ENCODE data around the gene HMG20B.

HMG20B gene

DNA sequence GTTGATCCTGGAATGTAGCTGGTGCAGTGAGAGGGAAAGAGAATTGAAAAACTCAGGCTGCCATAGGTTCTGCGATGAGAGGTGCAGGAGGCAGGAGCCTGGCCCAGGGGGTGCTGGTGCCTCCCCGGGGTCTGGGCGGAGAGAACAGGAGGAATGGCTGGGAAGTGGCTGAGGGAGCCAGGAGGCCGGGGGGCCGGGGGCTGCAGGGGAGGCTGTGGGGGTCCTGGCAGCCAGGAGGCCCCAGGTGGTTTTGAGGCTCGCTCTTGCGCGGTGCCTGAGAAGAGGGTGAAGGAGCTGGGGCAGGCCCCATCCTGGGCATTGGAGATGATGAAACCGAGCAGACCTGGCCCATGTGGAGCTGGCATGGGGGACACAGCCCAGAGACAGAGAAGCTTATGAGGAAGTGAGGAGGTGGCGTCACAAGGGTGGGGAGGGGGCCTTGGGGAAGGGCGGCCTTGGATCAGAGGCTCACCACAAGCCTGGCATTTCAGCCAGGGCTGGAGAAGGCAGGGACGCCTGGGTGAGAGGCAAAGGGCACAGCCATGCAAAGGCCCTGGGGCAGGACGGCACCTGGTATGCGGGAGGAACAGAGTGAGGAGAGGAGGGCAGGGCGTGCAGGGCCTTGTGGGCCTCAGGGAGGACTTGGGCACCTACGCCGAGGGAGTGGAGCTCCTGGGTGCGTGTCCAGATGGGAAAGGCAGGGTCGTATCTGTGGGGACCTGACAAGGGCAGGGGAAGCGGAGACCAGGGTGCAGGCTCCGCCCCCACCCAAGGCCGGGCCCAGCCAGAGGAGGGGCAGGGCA lies 35.1 kb upstream of the HMG20B start:
- no peak for DNase-seq

DNA sequence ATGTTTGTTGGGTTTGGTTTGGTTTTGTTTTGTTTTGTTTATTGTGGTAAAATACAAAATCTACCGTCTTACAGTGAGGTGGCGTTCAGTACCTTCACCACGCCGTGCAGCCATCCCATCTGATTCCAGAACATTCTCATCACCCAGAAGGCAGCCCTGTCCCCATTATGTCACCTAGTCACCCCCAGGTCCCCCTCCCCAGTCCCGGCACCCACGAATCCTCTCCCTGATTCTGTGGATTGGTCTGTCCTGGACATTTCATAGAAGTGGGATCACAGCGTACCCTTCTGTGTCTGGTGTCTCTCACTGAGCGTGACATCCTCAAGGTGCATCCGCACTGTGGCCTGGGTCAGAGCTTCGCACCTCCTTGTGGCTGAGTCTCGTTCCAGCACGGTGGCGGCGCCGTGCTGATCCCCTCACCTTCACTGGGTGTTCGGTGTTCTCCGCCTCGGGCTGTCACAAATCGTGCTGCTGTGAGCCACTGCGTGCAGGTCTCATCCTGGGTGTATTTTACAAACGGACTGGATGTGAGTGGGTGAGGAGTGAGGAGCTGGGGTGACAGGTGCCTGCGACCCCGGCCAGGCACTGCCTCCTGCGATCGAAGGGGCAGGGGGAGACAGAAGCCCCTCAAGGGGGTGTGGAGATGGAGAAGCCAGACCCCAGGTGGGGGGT lies 34.4 kb upstream of the HMG20B start:
- no peak for DNase-seq

DNA sequence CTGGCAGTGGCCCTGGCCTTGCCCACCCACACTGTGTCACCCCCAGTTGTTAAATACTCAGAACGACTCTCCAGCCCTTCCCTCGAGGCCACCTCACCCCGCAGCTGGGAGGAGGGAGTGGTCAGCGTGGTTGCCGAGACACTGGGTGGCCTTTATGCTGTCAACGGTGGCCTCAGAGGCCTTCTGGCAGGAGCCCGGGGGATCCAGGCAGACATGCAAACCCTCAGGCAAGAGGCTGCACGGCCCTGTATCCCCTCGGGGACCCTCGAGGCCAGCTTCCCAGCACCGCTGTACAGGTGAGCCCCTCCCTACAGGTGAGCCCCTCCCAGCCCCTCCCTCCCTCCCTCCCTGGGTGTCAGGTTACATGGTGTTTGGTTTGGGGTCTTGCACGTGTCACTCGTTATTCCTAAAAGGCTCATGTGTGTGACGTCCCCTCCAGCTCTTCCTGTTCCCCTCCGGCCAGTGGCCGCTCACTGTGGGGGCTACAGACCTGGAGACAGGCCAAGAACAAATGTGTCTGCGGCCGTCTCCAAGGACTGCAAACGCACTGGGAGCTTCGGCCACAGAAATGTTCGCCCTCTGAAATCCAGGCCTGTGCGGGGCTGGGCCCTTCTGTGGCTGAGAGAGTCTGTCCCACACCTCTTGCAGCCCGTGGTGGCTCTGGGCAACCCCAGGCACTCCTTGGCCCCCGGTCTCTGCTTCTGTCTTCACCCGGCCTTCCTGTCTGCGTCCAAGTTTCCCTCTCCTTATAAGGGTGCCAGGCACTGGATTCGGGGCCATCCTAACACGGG lies 33.6 kb upstream of the HMG20B start, which contains the start of gene TEKTIP1:
Gene TEKTIP1 (plus strand): TSS at position 210 of the 791 bp plus-strand sequence. CDS start 4 bp downstream, at position 214.
- DNase-seq = peak; percentile 13

DNA sequence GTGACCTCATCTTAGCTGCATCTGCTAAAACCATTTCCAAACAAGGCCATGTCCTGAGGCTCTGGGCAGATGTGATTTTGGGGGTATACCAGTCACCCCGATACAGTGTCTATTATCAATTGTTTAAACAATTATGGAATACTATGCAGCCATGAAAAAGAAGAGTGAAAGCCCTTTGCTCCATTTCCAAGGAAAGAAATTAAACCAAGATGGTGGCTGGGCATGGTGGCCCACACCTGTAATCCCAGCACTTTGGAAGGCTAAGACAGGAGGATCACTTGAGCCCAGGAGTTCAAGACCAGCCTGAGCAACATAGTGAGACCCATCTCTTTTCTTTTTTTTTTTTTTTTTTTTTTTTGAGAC lies 33.0 kb upstream of the HMG20B start:
- no peak for DNase-seq

DNA sequence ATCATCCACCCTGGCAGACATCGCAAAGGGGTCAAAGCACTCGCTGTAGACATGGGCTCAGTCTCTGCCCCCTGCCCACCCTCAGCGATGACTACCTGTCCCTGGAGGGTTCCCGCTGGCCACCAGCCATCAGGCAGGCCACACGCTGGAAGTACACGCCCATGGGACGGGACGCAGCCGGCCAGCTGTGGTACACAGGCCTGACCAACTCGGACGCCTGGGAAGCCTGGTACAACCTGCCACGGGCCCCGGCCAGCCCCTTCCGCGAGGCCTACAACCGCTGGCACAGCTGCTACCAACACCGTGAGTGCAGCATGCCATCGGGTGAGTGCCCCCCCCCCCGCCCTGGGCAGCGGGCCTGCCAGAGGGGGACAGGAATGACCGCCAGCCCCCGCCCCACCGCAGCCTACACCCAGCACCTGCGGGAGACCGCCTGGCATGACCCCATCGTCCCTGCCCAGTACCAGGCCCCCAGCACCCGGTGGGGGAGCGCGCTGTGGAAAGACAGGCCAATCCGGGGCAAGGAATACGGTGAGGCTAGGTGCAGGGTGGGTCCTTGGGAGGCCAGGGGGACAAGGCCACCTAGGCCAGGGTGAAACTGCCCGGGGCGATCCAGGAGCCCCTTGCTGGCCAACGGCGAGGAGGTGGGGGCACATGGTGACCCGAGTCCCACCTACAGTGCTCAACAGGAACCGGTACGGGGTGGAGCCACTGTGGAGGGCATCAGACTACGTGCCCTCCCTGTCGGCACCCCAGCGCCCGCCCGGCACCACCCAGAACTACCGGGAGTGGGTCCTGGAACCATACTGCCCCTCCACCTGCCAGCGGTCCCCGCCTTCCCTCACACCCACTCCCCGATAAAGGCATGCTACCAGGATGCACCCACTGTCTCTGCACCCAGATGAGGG lies 29.3 kb upstream of the HMG20B start:
- DNase-seq = no peak

DNA sequence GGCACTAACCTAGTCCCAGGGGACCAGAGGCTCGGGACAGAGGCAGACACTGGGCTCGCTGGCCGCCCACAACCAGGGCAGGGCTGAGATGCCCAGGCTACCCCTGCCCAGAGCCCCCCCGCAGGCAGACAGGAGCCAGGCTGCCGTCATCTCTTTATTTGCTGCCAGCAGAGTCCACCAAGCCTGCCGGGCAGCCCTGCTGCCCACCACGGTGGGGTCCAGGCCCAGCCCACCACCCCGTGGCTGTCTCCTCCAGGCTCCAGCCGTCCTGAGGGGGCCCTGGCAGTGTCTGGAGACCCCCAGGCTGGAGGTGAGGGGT lies 28.7 kb upstream of the HMG20B start:
- DNase-seq = no peak

DNA sequence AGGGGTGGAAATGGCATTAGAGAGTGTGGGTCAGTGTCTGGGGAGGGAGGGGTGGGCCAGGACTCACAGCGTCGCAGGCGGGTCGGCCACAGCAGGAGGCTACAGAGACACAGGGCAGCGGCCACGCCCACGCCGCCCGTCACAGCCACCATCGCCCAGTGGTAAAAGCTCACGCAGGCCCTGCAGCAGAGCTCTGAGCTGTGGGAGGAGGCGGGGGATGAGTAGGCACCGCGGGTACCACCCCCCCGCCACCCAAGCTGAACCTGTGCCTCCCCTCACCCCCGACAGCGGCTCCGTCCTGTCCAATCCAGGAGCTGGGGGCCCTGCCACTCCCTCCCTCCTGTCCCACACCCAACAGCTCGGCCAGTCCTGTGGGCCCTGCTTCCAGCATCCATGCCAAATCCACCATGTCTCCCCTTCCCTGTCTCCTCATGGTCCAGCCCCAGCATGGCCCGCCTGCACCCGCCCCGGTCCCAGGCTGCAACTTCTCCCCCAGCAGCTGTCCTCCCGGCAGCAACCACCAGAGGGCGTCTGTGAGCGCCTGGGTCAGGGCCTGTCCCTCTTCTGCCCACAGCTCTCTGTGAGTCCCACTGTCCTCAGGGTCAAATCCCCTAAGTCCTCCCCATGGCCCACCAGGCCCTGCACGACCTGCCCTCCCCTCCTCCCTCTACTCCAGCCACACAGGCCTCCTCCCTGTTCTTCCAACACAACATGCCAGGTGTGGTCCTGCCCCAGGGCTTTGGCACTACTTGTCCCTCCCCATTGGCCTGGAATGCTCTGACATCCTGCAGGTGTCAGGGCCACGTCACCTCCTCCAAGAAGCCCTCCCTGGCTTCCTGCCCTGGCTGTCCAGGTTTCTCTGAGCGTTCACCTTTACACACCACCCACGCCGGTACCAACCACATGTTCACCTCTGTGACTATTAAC lies 27.7 kb upstream of the HMG20B start:
- peak; percentile 15 for DNase-seq

DNA sequence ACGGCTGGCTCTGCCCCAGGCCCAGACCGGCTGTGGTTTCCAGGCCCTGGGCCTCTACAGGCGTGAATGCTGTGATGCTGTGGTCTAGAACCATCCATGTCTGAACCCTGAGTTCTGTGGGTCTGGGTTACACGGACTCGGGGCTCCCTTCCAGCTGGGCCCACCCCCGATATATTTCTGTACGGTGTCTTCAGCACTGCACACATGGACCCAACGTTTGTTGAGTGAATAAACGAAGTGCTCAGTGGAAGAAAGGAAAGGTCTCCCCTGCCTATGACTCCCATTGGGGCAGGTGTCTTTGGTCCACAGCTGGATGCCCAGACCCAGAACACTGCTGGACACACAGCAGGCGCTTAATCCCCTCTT lies 27.1 kb upstream of the HMG20B start:
- no peak for DNase-seq

DNA sequence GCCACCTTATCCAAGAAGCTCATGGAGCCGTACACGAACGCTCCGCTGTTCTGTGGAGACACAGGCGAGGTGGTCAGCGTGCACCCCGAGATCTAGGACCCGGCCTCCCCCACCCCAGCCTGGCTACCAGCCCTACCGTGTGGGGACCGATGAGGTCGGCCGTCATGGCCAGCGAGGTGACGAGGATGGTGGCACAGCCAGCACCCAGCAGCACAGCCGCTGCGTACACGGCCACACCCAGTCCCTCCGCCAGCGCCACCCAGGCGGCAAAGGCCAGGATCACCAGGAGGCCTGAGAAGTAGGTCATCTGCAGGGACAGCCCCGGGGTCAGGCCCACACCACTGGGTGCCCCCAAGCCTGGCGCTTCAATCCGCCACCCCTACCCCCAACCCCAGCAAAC lies 26.6 kb upstream of the HMG20B start:
- no peak for DNase-seq

DNA sequence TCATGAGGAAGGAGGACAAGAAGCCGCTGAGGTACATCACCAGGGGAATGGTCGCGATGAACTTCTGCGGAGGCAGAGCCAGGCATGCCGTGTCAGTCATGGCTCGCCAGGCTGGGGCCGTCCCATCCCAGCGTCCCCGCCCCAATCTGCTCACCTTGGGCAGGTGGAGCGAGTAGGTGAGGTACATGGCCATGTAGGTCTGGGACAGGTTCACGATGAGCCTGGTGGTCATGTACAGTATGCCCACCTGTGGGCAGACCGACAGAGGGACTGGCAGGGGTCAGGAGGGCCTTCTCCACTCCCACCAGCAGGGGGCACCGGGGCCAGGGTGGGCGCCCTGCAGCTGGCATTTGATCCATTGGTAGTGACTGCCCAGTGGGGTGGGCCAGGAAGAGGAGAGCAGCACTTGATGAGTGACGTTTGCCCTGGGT lies 25.4 kb upstream of the HMG20B start:
- no peak for DNase-seq

DNA sequence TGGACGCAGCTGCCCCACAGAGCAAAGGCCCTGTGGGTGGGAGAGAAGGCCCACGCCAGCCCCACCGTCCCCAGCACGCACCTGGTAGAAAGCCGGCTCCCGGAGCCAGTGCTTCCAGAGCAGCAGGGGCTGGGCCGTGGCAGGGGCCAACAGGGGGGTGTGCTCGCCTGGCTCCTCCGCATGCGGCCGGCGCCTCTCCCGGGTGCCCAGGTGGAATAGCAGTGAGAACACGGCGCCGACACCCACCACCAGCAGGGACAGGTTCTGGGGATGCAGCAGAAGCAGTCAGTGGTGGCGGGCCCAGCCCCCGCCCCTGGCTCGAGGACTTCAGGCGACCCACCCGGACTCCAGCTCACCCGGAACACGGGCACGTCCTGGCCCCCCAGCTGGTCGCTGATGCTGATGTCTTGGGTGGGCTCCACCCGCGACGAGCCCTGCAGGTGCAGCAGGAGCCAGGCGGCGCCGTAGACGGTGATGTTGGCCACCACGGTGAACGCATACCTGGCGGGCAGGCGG lies 24.9 kb upstream of the HMG20B start:
- no peak for DNase-seq

DNA sequence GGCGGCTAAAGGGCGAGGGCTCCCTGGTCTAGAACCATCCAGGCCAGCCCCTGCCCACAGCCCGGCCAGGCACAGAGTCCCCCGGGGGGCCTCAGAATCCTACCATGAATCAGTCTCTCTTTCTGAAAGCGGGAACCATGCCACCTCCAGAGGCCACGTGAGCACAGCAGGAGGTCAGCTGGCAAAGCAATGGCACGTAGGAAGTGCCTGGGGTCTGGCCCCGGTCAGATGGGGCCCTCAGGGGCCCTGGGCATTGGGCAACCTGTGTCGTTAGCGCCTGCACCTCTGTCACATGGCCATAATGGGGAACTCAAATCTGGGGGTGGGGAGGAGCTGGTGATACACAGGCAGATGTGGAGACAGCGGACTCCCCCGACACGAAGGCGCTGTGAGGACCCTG lies 24.1 kb upstream of the HMG20B start:
- no peak for DNase-seq

DNA sequence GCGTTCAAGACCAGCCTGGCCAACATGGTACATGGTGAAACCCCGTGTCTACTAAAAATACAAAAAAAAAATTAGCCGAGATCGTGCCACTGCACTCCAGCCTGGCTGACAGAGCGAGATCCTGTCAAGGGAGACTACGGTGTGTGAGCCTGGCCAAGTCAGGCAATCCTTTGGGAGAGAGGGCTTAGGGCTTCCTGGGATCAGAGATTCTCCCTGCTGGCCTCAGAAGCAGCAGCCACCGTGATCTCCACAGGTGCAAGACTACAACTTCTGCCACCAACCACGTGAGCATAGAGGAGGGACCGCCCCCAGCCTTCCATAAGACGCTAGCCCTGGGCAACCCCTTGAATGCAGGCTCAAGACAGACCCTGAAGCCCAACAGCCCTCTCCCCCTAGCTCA lies 22.9 kb upstream of the HMG20B start:
- no peak for DNase-seq

DNA sequence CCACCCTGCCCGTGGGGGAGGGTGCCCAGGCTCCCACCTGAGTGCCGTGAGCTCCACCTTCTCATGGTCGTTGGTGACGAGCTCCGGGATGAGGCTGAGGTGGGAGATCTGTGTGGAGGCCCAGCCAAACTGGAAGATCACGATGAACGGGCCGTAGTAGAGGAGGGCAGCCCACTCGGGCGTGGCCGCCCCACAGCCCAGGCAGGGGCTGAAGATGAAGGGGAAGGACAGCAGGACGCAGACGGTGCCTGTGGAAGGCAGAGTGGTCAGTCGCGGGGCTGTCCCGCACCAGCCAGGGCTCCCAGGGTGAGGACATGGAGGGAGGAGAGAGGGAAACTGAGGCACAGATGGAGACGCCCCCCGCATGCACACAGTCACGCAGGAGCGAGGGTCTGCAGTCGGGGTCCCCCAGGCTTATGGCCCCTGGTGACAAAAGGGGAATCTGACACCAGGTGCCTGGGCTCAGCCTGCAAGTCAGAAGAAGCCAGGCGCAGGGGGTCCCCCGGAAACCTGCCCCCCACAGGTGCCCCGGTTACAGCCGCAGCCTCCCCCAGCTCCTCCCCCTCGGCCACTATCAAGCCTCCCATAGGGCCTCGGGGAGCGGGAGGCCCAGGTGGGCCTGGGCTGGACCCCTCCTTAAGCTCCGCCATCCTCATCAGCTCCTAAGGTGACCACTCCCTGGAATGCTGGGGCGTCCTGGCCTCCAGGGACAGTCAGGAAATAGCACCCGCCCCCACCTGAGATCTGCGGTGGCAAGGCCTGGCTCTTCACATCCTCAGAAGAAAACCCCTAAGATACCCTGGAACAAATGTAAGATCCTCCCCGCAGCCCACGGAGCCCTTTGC lies 21.6 kb upstream of the HMG20B start:
- DNase-seq = no peak

DNA sequence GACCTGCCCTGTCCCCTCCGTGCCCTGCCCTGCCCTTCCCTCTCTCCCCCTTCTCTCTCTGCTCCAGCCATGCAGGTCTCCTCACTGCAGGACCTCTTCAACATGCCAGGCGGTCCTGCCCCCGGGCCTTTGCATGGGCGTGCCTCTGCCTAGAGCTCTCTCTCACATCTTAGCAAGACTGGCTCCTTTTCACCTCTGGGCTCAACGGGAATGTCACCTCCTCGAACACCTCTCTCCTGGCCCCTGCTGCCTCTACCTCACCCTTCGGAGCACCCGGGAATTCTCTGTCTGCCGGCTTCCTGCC lies 21.0 kb upstream of the HMG20B start:
- DNase-seq = no peak

DNA sequence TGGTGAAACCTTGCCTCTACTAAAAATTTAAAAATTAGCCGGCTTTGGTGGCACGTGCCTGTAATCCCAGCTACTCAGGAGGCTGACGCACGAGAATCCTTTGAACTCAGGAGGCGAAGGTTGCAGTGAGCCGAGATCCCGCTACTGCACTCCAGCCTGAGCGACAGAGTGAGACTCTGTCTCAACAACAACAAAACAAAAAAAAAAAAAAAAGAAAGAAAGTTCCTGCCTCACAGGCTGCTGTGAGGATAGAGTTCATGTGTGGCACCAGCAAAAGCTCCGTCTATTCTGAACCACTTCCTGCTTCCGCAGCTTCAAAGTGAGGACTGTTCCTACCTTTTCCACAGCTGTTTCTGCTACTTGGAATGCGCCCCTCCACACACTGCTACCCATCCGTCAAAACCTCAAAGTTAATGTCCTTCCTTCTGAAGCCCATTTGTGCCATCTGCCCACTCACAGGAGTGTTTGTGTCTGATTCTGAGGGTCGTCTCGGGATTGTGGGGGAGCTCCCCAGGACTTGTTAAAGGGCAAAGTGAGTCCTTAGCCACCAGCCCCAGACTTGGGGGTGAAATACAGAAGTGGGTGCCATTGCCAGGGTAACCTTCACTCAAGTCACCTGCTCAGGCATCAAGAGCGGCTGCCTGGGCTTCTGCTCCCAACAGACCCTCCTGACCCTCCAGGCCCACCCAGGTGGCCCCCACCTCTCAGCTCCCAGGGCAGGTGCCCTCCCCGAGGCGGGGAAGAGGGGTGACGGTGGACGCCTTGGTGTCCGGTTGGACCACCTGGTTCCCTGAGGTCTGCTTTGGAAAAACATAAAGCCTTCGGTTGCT lies 18.3 kb upstream of the HMG20B start:
- no peak for DNase-seq

DNA sequence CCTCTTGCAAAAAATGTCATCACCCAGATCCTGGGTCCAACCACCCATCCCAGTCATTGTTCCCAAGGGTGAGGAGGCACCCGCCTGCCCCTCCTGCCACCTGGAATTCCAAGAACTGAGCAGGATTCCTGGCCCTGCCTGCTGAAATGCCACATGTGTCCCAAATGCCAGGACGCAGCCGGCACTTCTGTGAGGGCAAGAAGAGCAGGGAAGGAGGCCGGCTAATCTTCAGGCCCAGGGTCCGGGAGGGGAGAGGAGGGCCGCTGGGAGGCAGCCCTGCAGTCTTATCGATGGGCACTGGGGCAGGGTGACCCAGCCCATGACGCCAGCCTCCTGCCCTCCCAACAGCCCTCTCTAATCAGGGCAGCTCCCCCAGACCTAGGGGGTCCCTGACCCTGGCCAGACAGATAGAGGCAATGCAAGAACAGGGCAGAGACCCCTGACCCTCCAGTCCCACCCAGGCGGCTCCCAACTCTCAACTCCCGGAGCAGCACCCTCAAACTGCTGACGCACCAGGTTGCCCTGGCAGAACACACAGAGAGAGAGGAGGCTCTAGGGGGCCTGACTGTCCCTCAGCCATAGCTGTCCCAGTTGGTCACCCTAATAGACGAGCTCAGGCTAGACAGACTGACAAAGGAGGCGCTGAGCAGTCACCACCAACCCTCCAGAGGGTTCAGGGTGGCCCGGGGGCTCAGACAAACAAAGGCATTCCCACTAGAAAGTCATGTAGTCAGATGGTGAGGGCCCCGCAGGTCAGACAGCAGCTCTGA lies 16.9 kb upstream of the HMG20B start:
- no peak for DNase-seq

DNA sequence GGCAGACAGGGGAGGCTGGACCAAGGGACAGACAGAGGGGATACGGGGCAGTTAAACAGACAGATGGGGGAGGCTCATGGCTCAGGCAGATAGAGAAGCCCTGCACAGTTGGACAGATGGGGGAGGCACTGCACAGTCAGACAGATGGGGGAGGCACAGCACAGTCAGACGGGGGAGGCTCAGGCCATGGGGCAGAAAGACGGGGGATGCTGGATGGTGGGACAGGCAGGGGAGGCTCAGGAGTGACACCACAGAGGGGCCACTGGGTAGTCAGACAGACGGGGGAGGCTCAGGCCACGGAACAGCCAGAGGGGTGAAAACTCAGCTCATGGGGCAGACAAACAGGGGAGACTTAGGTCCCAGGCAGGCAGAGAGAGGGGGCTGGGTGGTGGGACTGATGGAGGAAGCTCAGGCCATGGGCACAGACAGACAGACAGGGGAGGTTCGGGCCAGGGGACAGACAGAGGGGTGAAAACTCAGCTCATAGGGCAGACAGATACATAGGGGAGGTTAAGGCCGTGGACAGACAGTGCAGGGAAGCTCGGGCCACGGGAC lies 16.2 kb upstream of the HMG20B start:
- no peak for DNase-seq

DNA sequence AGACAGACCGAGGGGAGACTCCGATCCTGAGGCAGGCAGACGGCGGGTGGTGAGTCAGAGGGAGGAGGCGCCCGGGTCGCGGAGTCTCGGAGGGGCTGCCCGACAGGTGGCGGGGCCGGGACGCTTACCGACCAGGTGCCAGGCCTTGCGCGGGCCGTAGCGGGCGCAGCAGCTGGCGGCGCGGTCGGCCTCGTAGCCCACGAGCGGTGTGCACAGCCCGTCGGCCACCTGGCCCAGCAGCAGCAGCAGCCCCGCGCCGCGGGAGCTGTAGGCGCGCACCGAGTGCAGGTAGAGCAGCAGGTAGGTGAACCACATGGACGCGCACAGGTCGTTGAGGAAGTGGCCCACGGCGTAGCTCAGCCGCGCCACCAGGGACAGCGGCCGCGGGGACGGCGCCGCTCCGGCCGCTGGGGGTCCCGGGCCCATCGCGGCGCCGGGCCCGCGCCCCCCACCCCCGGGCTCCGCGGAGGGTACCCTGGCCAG lies 15.7 kb upstream of the HMG20B start:
- no peak for DNase-seq
